Measurements from ENCODE around the gene PRPSAP1.
"Not testable (repeated sequence)": the region's sequence is repeated elsewhere in the genome, so short reads cannot be mapped to it uniquely, and the experiment has no call there.

Gene PRPSAP1

GRCh38 chr17:76382803-76383545, 29.3 kb upstream of the PRPSAP1 start:
- DNase-seq (ENCODE audit: low read depth) = peak; percentile 92

GRCh38 chr17:76382351-76382802, 28.7 kb upstream of the PRPSAP1 start:
- DNase-seq (ENCODE audit: low read depth) = peak; percentile 90

- no peak for DNase-seq (ENCODE audit: low read depth)
These were observed 28.1 kb upstream of the PRPSAP1 start for GRCh38 chr17:76381633-76382350.

GRCh38 chr17:76379646-76380376, 26.1 kb upstream of the PRPSAP1 start:
- DNase-seq (ENCODE audit: low read depth) = no peak

DNA sequence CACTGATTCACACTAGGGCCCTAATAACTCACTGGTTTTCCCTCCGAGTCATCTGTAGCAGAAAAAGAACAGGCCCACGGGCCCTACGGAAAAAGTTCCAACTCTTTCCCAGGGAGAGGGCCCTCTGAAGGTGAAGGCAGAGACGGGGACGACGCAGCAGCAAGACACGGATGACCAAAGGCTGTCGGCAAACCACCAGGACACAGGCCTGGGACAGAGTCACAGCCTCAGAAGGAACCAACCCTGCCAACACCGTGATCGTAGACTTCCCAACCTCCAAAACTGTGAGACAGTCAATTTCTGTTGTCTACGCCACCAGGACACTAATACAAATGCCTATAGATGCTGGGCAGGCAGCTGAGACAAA, 25.5 kb upstream of the PRPSAP1 start:
- DNase-seq (ENCODE audit: low read depth) = peak; percentile 44

DNA sequence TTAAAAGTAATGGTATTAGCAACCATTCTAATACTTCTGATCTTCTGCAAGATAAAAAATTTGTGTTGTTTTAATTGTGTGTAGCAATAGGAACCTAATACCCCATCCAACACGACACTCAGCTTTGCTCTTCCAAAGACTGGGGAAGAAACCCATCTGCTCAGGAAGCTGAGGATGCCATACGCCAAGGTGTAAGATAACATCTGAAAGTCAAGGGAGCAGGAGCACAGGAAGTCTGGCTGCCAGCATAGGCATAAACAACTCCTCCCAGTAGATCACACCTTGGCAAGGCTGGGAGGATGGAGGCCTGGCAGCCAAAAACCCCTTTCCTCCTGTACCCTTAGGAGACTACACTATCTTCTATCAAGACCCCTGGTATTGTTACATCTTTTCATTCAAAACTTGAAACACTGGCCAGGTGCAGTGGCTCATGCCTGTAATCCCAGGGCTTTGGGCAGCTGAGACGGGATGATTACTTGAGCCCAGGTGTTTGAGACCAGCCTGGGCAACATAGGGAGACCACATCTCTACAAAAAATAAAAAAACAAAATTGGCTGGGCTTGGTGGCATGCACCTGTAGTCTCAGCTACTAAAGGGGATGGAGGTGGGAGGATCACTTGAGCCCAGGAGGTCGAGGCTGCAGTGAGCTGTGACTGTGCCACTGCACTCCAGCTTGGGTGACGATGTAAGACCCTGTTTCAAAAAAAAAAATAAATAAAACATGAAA, 25.0 kb upstream of the PRPSAP1 start:
- DNase-seq (ENCODE audit: low read depth) = no peak

- DNase-seq (ENCODE audit: low read depth) = no peak
These were observed 22.8 kb upstream of the PRPSAP1 start for GRCh38 chr17:76376318-76377133.

GRCh38 chr17:76371656-76372628, 18.2 kb upstream of the PRPSAP1 start:
- DNase-seq (ENCODE audit: low read depth) = peak; percentile 100

DNA sequence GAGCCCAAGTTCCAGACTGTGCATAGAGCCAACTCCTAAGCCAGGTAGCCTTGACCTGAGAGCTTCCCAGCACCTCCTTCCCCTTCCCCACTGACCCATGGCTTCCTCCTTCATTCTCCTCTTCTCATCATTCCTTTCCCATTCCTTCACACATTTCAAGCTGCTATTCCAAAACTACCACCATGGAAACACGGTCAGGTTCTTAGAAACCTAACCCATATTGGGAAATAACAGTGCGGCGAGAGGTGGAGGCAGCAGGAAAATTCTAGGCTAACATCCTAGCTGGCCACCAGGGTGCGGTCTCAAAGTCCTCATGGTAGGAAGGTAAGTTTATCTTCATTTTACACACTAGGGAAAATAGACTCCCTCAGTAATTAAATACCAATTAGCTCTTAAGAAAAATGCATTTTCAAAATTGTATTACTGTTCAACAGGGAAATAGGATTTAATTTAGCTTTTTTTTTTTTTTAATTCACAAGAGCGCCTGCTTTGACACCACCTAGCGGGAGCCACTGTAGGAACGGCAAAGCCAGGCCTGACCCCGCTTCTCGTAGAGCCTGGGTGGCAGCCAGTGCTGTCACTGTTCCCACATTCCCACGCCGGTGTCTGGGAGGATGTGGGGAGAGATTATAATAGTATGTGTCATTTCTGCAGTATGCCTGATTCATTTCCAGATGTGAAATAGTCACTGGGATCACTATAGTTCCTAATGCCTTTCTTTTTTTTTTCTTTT, 16.7 kb upstream of the PRPSAP1 start:
- peak; percentile 100 for DNase-seq (ENCODE audit: low read depth)

- DNase-seq (ENCODE audit: low read depth) = no peak
These were observed 16.1 kb upstream of the PRPSAP1 start for GRCh38 chr17:76369804-76370203.

DNA sequence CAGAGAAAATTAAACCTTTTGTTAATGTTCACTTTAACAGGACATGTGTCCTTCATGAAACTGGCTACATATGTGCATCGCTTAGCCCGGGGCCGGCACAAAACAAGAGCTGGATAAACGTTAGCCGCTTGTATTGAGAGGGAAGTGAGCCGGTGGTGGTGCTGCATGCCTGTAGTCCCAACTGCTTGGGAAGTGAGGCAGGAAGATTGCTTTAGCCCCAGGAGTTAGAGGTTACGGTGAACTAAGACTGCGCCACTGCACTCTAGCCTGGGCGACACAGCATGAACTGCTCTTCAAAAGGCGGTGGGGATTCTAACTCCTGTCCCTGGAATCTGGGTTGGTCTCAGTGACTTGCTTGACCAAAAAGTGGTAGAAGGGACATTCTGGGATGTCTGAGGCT, 15.7 kb upstream of the PRPSAP1 start:
- DNase-seq (ENCODE audit: low read depth) = no peak

DNA sequence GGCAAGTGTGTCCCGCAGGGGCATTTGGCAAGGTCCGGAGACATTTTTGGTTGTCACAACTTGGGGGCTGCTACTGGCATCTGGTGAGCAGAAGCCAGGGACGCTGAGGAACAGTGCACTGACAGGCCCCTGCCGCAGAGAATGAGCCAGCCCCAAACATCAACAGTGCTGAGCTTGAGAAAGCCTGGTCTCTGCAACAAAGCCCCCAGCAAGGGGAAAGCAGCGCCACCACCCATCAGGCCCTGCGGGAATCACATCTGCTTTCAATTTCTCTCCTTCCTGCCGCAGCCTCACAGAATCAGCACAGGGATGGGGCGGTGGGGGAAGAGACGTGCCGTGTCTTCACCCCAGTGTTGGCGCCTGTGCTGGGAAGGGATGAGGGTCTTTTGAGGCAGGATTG, 14.8 kb upstream of the PRPSAP1 start:
- no peak for DNase-seq (ENCODE audit: low read depth)

GRCh38 chr17:76367642-76368041, 13.9 kb upstream of the PRPSAP1 start:
- DNase-seq (ENCODE audit: low read depth) = no peak

- DNase-seq (ENCODE audit: low read depth) = no peak
These were observed 12.5 kb upstream of the PRPSAP1 start for GRCh38 chr17:76366247-76366646.

DNA sequence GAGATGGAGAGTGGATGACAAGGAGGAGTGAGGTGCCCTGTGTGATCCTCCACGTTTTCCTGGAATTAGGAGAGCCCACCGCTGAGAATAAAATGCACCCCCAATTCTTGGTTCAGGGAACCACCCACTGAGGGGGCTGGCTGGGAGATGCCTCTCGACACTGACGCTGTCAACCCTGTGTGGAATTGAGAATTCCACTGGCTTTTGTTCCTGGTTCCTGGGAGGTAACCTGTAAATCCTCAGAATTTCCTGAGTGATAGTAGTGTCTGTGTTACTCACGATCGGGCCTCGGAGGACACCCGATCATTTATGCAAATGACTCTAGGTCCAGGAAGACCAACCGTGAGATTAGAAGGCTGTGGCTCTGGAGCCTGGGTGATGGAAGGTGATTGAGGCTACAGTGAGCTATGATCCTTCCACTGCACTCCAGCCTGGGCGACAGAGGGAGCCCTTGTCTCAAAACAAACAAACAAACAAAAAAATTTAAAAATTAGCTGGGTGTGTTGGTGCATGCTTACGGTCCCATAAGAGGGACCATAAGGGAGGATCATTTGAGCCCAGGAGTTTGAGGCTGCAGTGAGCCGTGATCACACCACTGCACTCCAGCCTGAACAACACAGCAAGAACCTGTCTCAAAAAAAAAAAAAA, 11.7 kb upstream of the PRPSAP1 start:
- DNase-seq (ENCODE audit: low read depth) = peak; percentile 62

DNA sequence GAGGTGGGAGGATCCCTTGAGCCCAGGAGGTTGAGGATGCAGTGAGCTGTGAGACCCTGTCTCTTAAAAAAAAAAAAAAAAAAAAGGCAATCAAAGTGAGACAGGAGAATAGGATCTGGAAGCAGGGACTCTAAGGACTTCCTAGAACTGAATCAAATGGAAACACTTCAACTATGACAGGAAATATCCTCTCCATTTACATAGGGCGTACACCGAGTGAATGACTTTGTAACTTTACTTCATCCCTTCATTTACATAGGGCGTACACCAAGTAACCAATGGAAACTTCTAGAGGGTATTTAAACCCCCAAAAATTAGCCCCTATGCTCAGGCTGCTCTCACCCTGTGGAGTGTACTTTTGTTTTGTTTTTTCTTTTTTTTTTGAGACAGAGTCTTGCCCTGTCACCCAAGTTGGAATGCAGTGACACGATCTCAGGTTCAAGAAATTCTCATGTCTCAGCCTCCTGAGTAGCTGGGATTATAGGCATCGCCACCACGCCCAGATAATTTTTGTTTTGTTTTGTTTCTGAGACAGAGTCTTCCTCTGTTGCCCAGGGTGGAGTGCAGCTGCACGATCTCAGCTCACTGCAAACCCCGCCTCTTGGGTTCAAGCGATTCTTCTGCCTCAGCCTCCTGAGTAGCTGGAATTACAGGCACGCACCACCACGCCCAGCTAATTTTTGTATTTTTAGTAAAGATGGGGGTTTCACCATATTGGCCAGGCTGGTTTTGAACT, 9.6 kb upstream of the PRPSAP1 start:
- DNase-seq (ENCODE audit: low read depth) = no peak

DNA sequence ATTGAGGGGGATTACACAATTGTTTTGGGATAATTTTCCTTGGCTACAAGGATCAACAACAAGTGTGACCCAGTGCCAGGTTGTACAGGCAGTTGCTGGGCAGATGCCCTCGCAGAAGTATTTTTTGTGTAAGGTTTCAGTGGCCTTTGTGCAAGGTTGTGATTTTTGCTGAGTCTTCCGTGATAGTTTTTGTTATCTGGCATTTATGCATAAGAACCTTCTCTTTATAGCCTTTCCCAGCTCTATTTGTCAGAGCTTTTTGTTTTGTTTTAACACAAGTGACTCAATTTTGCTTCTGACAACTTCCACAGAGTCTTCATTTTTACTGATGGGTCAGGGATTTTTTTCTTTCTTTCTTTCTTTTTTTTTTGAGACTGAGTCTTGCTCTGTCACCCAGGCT, 6.7 kb upstream of the PRPSAP1 start:
- DNase-seq (ENCODE audit: low read depth) = no peak

- not testable (repeated sequence) for DNase-seq (ENCODE audit: low read depth)
These were observed 6.1 kb upstream of the PRPSAP1 start for GRCh38 chr17:76359776-76360175.

Data from ELR (cell line).